ENCODE data around the gene PET117.
"Not testable (repeated sequence)": the region's sequence is repeated elsewhere in the genome, so short reads cannot be mapped to it uniquely, and the experiment has no call there.

The PET117 gene

GRCh38 chr20:18108326-18108725 lies 29.3 kb upstream of the PET117 start:
- TF ChIP-seq CTCF (IDR thresholded peaks at IDR 0.05; ENCODE audit: low read depth, low read length, missing control alignments): no peak
- Histone ChIP-seq H3K36me3 (replicated peaks) (no peaks in the 10 kb centered on the region), H3K27me3 (replicated peaks) (no peaks in the 10 kb centered on the region), H3K4me3 (ENCODE audit: low read depth, low read length) (no peak overlapping the region), H3K27ac (no peak overlapping the region)
- in situ Hi-C loops (cut with HindIII; ENCODE audit: low pct_ligation_motif_present, low sequenced_read_pairs): no loop called here
- DNase-seq: no peak

- in situ Hi-C loops (cut with HindIII; ENCODE audit: low pct_ligation_motif_present, low sequenced_read_pairs); DNase-seq; H3K27ac ChIP-seq: not testable (repeated sequence)
Measured at GRCh38 chr20:18128574-18128973, 9.1 kb upstream of the PET117 start.

DNA sequence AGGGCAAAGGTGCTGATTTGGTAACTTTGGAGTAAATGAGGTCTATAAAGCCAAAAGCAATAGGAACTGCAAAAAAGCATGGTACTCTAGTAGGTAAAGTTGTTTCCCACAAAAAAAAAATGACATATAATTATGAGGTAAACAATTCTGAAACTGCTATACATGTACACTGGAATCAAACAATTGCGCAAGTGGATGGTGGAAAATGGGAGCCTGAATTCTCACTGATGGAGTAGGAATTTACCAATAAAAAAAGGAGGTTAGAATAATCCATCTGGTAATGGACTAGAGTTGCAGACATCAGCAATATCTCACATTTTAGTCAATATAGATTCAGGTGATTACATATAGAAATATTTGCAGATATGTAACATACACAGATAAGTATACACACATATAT lies 5.0 kb upstream of the PET117 start:
- Histone ChIP-seq H3K4me3 (ENCODE audit: low read depth, low read length) (no peak overlapping the region), H3K36me3 (replicated peaks) (no peaks in the 10 kb centered on the region), H3K27ac (no peak overlapping the region), H3K27me3 (replicated peaks) (no peaks in the 10 kb centered on the region)
- DNase-seq: no peak
- TF ChIP-seq CTCF (IDR thresholded peaks at IDR 0.05; ENCODE audit: low read depth, low read length, missing control alignments): no peak
- in situ Hi-C loops (cut with HindIII; ENCODE audit: low pct_ligation_motif_present, low sequenced_read_pairs): no loop called here

More at GRCh38 chr20:18128574-18128973, 9.1 kb upstream of the PET117 start:
- H3K27me3 ChIP-seq (replicated peaks); H3K36me3 ChIP-seq (replicated peaks); H3K4me3 ChIP-seq (ENCODE audit: low read depth, low read length): not testable (repeated sequence)

- TF ChIP-seq CTCF (IDR thresholded peaks at IDR 0.05; ENCODE audit: low read depth, low read length, missing control alignments): no peak
- H3K27me3 ChIP-seq (replicated peaks): no peaks in the 10 kb centered on the region
- in situ Hi-C loops (cut with HindIII; ENCODE audit: low pct_ligation_motif_present, low sequenced_read_pairs): no loop called here
- no peak for DNase-seq
- no peak overlapping the region for H3K4me3 ChIP-seq (ENCODE audit: low read depth, low read length)
- H3K36me3 ChIP-seq (replicated peaks): no peaks in the 10 kb centered on the region
- H3K27ac ChIP-seq: no peak overlapping the region
Measured at GRCh38 chr20:18133962-18134361, 3.7 kb upstream of the PET117 start.

GRCh38 chr20:18138266-18138582 lies 561 bp downstream of the PET117 start:
- Histone ChIP-seq H3K36me3 (replicated peaks) (peaks cover 4% of the 10 kb centered on the region), H3K27me3 (replicated peaks) (no peaks in the 10 kb centered on the region), H3K4me3 (ENCODE audit: low read depth, low read length) (peak overlapping the region; percentile 86), H3K27ac (peak overlapping the region; percentile 63)
- in situ Hi-C loops (cut with HindIII; ENCODE audit: low pct_ligation_motif_present, low sequenced_read_pairs): no loop called here
- no peak for DNase-seq
- TF ChIP-seq CTCF (IDR thresholded peaks at IDR 0.05; ENCODE audit: low read depth, low read length, missing control alignments): no peak

DNA sequence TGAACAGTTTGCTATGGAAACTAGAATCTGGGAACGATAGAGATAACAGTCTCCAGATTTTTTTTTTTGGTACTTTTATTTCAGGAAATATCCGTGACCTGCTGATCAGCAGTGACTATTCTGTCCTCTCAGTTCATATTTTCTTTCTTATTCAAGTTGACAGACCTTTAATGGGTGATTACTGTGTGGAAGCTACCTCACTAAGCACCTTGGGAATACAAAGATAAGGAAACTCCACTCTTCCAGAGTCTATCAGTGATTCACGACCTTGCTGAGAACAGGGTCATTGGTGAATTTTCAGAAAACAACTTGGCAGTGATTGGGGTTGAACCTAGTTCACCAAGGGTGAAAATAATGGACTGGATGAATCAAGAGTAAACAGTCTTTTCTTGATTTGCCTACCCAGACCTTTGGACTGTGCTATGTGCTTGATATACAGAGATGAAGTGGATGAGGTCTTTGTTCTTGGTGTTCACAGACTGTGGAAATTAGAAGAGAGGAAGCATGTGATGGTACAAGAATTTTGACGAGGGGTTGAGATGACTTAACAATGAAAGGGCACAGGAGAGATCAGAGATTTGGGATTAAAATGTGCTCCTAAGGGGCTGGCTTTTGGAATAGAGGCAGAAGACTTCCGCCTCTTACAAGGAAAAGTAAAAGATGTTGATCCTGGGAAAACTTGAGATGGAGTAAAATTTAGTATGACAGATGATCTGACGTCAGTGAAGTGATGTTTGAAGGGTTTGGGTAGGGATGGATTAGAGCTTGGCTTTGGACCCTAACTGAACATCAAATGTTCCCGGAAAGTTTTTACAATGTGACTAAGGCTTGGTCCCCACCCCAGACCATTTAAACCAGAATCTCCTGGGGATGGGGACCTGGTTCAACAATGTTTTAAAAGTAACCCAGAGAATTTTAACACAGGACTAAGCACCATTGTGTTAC lies 1.2 kb downstream of the PET117 start:
- no peak for TF ChIP-seq CTCF (IDR thresholded peaks at IDR 0.05; ENCODE audit: low read depth, low read length, missing control alignments)
- Histone ChIP-seq H3K27me3 (replicated peaks) (no peaks in the 10 kb centered on the region), H3K4me3 (ENCODE audit: low read depth, low read length) (peak overlapping the region; percentile 86), H3K36me3 (replicated peaks) (peaks cover 4% of the 10 kb centered on the region), H3K27ac (no peak overlapping the region)
- in situ Hi-C loops (cut with HindIII; ENCODE audit: low pct_ligation_motif_present, low sequenced_read_pairs): no loop called here
- DNase-seq: no peak

All from brain microvascular endothelial cell (primary cell).